ENCODE results near the gene CPNE4.
"Not testable (repeated sequence)": the region's sequence is repeated elsewhere in the genome, so short reads cannot be mapped to it uniquely, and the experiment has no call there.

CPNE4 gene

DNA sequence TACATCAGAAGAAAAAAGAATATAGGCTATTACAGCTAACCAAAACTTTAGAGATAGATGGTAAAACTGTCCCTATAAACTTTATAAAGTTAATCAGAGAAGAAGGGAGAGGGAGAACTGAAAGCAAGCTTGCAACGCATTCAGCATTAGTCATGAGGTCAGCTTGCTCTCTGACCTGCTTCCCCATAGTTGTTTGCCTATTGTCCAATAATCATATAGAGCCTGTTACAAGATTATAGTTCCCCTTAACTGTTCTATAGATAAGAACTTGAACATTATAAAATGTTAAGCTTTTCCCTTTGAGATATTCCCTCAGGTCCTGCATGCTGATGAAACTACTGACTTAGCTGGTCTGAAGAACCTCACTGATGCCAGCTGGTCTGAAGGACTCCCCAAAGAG lies 74.5 kb downstream of the CPNE4 start:
- DNase-seq (ENCODE audit: low read depth in 2 of 2) = no peak

DNA sequence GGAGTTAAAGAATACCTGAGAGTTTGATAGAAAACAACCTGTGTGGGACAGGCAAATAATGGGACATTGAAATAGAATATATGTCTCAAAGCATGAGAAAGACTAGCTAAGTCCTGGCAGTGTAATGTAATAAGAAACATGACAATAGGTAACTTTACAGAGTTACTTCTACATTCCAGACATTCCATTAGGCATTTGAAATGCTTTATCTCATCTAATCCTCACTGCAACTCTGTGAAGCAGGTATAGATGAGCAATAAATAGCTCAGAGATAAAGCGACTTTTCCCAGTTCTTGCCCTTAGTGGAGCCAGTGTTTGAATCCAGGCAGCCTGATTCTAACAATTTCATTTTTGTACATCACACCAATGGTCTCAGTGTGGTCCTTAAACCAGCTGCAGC lies 76.8 kb downstream of the CPNE4 start:
- DNase-seq (ENCODE audit: low read depth in 2 of 2) = no peak

DNA sequence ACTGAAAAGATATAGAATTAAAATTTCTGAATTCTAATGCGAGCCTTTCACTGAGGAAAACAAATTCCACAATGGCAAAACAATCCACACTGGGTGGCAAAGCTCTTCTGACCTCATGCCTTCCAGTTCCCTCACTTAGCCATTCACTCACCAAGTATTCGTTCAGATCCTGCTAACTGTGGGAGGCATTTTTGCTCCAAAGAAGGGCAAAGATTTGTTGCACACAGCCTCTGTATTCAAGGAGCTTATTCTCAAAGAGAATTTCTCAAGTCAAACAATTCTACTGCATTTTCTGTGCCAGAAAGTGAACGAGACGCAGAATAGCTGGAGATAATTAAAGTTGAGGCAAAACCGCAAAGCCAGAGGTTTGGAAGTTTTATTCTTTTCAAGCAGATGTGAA lies 77.3 kb downstream of the CPNE4 start:
- DNase-seq (ENCODE audit: low read depth in 2 of 2) = no peak

DNA sequence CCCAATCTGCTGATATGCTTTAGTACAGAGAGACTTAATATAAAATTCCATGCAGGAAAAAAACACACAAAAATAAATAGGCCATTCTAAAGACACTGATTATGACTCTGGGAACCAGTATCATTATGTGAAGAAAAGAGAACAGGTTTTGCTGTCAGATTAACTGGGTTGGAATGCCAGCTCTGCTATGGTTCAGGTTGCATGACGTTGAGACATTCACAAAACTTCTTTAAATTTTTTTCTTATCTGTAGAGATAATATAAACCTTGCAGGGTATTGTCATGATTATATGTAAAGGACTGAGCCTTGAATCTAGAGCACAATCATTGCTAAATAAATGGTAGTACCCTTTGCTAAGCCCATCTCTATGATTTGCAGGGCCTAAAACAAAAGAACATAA lies 86.0 kb downstream of the CPNE4 start:
- no peak for DNase-seq (ENCODE audit: low read depth in 2 of 2)

DNA sequence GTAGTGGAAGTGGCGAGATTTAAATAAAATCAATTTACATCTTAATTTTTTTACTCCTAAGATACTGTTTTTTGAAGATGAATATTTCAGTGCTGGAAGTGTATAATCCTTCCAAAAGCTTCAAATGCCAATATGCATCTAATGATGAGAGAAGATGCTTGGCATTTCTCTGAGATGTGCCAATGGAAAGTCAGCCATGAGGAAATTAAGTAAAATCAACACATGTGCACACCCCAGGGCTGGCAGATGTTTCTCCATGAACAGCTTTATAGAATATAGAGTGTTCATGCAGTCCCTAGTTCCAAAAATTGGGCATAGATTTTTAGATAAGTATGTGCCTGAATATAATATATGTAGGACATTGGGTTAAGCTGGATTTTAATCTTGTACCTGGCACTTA lies 90.1 kb downstream of the CPNE4 start:
- no peak for DNase-seq (ENCODE audit: low read depth in 2 of 2)

DNA sequence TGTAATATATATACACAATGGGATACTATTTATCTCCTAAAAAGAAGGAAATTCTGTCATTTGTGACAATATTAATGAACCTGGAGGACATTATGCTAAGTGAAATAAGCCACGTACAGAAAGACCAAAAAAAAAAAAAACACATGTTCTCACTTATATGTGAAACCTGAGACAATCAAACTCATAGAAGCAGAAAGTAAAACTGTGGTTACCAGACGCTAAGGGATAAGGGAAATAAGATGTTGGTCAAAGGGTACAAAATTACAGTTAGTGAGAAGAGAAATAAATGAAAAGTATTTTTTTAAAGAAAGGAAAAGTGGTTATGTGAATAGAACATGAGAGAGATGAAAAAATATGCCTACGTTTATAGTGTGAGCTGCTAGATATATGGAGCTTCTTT lies 101.1 kb downstream of the CPNE4 start:
- DNase-seq (ENCODE audit: low read depth in 2 of 2) = no peak

DNA sequence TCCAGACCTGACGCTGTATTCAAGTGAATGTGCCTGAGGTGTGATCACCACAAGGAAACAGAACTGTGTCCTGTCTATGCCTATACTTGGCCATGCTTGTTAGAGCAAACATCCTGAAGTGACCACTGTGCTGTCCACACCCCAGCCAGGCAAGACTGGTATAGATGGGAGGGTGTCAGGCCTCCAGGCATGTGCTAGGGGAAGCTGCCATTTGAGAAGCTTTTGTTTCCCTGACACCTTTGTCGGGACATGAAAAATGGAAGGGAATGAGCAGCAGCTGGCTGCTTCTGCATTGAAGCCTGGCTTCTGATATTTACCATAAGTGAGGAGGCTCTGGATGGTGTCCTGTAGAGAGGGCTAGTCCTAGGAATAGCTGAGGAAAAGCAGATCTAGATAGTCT lies 106.2 kb downstream of the CPNE4 start:
- no peak for DNase-seq (ENCODE audit: low read depth in 2 of 2)

DNA sequence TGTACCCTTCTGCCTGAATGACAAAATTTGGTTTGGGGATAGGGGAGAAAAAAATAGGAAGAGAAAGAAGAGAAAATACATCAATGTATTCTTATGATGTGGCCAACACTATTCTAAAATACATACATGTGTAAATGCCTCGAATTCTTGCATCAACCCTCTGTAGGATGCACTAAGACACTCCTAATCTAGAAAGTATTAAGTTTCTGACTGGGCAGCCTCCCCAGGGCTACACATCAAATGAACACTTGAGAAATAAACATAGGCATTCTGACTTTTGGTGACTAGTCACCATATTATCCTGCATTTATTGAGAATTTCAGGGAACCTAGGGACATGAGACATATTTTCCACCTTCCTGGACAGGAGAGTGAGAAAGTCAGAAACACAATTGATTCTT lies 109.2 kb downstream of the CPNE4 start:
- no peak for DNase-seq (ENCODE audit: low read depth in 2 of 2)

DNA sequence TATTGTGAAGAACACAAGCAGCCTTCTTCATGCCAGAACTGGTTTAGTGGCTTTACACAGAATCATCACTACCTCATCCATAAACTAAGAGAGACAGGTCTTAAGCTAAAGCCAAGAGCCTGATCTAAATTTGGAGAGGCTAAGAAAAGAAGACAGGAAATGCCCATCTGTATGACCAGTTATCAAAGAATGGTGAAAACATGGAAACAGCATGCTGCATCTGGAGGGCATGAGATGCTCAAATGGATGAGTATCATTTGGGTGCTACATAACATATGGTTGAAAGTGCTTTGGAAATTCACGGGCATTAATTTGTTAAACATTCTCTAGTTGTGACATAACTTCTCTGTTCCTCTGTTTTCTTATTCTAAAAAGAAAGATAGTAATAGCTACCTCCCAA lies 112.5 kb downstream of the CPNE4 start:
- no peak for DNase-seq (ENCODE audit: low read depth in 2 of 2)

DNA sequence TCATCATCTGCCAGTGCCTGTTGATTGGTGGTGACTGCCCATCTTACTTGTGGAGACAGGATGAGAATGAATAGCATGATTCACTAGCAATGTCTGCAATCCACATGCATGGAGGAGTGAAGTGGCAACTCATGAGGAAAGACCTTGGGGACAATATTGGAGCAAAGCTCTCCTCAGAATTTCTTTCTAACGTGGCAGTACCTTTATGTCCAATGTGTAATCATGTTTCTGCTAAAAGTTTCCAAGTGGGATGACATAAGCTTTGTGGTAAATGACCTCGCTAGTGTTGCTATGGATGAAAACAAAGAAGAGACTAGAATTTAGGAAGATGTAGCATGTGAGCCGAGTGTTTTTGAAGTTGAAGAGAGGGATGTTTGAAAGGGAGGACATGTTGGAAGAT lies 117.8 kb downstream of the CPNE4 start:
- no peak for DNase-seq (ENCODE audit: low read depth in 2 of 2)

DNA sequence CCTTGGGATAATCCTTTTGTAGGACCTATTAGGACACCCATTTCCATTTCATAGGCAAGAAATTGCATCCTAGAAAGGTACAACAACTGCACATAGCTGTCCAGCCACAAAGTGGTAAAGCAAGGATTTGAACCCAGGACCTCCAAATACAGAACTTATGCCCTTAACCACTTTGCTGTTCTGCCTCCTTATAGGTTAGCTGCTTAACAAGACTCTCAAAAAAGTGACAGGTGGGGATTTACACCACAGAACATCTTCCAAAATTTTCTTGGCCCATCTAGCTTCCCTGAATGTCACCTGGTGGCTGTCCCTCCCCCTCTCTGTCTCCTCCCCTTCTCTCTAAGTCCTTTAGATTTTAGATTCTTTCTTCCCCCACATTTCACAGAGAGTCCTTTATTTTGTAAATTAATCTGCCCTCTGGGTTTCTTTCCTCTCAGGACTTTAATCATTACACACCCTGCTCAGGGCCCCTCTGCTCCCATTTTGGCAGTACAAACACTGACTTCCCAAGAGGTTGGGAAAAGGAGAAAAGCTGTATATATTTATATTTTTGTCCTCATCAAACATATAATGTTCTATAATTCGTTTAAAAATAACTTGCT lies 120.6 kb downstream of the CPNE4 start:
- no peak for DNase-seq (ENCODE audit: low read depth in 2 of 2)

DNA sequence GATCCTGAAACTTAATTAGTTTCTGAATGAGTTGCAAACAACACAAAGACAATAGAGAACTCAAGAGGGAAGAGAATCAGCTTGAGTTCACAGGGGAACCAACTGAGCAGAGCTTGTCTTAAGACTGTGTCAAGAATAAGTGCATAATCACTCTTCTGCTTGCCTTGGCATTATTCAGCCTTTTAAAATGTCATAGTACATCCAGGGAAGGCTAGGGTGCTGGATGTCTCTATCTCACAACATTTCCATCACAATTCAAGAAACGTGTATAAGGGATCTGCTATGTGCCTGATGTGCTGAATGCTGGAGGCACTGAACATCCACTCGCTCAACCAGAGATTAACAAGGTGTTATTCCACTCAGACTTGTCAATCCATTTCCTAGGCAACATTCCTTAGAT lies 122.6 kb downstream of the CPNE4 start:
- no peak for DNase-seq (ENCODE audit: low read depth in 2 of 2)

DNA sequence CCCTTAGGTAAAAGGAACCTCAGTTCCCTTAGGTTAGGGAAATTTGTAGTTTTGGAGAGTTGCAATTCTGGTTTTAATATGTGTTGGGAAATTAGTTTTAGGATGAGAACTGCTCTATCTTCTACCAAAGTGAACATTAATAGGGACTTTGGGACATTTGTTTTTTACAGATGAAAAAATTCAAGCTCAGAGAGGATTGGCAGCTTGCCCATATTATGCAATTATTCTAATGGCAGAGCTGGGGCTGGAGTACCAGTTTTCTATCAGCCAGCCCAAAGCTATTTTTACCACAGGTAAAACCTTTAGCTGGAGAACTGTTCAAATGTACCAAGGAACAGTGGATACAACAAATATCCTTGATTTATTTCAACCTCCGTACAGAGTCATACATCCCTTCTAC lies 127.0 kb downstream of the CPNE4 start:
- no peak for DNase-seq (ENCODE audit: low read depth in 2 of 2)

DNA sequence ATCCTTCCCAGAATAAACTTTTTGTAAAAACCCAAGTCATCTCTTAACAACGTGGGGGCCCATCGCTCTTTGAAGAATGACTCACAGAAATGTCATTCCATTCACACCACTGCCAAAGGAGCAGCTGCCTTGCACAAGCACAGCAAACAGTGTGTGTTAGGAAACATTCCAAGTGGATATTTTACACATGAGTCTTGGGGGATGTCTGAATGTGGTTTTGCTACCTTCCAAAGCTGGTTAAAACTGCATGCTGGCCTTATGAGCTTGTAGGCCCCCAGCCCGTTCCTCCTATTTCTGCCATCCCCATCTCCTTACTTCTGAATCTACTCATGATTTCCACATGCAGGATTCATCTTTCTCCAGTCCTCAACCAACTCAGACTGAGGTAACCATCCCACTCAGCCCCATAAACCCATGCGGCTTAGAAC lies 130.8 kb downstream of the CPNE4 start:
- no peak for DNase-seq (ENCODE audit: low read depth in 2 of 2)

DNA sequence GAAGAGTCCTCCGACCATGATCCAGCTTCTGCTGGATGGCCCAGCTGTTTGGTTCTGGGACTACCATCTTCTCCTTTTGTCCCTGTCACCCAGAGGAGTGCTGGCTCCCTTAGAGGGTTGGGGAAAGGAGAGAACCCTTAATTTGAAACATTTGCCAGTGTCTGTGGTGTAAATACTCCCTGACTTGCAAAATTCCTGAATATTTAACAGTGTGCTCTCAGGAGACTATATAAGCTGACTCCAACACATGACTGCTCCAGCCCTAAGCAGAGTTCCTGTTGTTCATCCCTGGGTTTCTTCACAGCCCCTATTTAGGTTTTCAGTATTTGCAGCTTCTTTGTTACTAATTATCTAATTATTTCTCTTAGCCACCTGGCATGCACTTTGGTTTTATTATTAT lies 133.1 kb downstream of the CPNE4 start:
- DNase-seq (ENCODE audit: low read depth in 2 of 2) = no peak

DNA sequence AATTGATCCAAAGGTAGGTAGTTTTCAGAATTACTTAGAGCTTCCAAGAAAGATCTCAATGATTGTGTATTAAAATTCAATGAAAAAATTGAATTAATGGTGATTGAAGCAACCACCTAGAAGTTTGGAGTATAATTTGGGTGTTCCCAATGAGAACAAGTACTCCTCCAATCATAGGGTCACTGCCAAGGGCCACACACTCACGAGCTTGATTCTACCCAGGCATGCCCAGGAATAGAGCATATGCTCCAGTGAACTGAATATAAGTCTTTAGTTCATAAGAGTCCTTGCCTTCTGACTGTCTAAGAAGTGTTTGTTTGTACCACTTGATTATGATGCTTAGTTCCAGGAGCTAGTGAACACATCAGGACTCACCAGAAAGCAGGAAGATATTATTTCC lies 133.9 kb downstream of the CPNE4 start:
- no peak for DNase-seq (ENCODE audit: low read depth in 2 of 2)

DNA sequence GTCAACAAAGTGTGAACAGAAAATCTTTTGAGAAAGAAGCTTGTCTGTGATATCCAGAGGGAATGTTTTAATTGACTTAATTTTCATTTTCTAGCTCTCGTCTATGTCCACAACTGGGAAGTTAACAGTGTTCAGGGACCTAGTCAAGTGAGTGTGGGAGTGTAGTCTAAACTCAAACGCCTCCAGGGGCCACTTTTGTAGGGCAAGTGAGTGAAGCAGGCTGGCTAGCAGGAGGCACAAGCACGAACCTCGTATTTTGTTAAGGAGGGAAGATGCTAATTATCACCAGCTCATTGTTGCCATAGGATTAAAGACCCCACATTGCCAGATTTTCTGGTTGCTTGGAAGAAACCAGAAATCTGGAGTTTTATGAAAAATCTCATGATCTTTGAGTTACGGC lies 135.8 kb downstream of the CPNE4 start:
- no peak for DNase-seq (ENCODE audit: low read depth in 2 of 2)

DNA sequence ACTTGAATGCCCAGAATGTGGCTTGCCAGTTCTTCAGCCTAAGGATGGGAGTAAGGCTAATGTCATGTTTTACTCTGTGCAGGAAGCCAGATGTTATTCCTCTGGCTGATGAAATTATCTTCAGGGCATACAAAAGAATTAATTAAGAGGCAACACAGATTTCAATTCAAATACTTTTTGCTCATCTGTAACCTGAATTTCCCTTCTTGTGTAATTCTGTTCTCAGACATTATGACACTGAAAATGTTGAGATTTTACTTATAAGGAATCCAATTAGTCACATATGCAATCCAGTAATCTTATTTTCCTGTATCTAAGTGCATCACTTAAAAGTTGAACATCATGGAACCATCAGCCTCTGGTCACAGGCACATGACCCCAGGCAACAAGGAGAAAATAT lies 136.5 kb downstream of the CPNE4 start:
- DNase-seq (ENCODE audit: low read depth in 2 of 2) = no peak

DNA sequence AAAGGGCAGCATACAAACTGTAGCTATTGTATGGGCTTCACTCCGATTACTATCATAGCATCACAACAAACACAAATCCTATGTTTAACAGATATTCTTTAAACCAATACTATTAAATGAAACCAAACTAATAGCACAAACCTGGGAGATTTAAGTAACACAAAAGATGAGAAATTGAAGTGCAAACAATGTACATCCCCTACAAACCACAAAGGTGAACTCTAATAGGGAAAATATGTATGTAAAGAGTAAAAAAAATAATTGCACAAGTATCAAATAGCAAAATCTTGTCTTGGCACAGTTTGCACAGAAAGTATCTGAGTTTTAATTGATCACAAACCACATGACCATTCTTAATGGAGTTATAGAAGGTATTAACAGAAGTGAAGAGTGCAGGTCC lies 138.5 kb downstream of the CPNE4 start:
- DNase-seq (ENCODE audit: low read depth in 2 of 2) = no peak

DNA sequence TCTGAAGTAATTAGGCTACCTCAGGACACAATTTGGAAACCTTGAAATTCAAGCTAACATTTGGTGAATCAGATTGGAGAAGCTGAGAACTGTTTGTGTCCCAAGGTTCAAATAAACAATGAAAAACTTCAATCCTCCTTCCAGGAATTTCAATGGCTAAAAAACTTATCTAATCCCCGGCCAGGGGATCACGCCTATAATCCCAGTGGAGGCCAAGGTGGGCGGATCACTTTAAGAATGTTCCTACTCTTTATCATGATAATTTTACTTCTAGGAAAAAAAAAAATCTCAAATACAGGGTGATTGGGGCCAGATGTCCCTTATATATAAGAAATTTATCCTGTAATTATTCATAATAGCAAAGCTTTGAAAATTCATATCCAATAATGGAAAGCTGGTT lies 139.0 kb downstream of the CPNE4 start:
- no peak for DNase-seq (ENCODE audit: low read depth in 2 of 2)

DNA sequence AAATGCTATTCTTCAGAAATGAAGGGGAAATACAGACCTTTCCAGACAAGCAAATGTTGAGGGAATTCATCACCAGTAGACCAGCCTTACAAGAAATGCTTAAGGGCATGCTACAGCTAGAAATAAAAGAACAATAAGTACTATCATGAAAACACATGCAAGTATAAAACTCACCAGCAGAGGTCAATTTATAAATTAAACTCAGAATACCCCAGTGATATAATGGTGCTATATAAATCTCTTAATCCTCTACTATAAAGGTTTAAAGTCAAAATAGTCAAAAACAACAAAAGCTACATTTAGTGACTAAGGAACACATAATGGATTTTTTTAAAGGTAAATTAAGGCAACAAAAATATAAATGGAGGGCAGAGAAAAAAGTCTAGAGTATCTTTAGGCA lies 142.5 kb downstream of the CPNE4 start:
- no peak for DNase-seq (ENCODE audit: low read depth in 2 of 2)

DNA sequence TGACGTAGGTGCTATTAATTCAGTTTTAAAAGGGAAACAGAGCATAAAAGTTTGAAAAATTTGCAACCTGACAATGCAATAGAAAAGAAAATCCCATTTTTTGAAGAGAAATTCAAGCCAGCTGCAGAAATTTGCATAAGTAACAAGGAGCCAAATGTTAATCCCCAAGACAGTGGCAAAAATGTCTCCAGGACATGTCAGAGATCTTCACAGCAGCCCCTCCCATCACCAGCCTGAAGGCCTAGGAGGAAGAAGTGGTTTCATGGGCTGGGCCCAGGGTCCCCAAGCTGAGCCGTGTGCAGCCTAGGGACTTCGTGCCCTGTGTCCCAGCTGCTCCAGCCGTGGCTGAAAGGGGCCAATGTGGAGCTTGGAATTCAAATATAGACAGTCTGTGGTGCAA lies 148.9 kb downstream of the CPNE4 start:
- DNase-seq (ENCODE audit: low read depth in 2 of 2) = not testable (repeated sequence)

DNA sequence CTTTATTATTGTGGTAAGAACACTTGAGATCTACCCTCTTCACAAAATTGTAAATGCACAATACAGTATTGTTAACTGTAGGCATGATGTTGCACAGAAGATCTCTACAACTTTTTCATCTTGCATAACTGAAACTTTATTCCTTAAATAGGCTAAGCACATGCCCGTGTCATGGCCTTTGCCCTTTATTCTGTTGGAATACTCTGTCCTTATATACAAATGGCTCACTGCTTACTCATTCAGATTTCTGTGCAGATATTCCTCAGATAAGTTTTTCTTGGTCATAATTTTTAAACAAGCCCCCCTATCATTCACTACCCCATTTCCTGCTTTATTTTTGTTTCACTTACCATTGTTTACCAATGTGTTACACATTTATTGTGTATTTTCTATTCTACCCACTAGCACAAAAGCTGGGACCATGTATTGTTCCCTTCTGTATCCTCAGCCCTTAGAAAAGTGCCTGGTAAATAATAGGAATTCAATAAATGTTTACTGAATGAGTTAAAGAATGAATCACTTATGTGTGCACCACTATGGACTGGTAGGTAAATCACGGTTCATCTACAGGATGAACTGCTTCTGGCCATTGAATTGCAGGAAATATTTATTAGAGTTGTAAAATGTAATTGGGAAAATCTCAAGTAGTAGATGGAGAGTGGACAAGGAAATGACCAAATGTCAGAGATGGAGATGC lies 151.0 kb downstream of the CPNE4 start:
- DNase-seq (ENCODE audit: low read depth in 2 of 2) = no peak

DNA sequence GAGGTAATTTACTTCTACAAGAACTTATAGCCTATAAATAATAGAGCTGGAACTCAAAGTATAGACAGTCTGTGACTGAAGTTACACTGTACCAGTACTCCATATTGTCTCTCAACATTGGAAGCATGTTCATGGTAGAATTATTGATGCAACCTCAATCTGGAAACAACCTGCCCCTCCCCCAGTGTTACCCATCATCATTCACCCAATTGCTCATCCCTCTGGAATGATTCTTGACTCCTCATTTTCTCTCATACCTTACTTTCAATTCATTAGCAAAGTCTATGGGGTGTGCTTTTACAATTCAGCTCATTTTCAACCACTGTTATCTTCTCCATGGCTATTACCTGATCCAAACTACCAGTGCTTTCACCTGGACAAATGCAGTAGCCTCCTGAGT lies 151.7 kb downstream of the CPNE4 start:
- no peak for DNase-seq (ENCODE audit: low read depth in 2 of 2)
